GM23248 (cell line): Measurements from ENCODE around the gene PPFIBP2.

ENCODE experiments used
- EZH2 ChIP-seq: fragments of 200-600 bp; sonication (generic); IDR thresholded peaks from 2 replicates; pipeline ENCODE4 v1.6.1; 2018; ENCODE audit warnings: antibody characterized with exemption, mild to moderate bottlenecking; ENCODE audit not compliant: insufficient read depth, poor library complexity, severe bottlenecking
- EZH2phosphoT487 ChIP-seq: fragments of 200-600 bp; sonication (generic); IDR thresholded peaks from 2 replicates; pipeline ENCODE4 v1.6.1; 2018; ENCODE audit warnings: antibody characterized with exemption, moderate library complexity, mild to moderate bottlenecking, low read depth; ENCODE audit not compliant: insufficient read depth

- no peak for TF ChIP-seq EZH2phosphoT487
- TF ChIP-seq EZH2 = no peak
Observed at GRCh38 chr11:7673724-7674434, 160.1 kb downstream of the PPFIBP2 start.
